ENCODE data around the gene ANKRD13A. TPM values are rescaled to one million over a fixed set of nuclear protein-coding genes. Genes with fewer than 3 reads are reported as not detected.

The ANKRD13A gene
- 10.9 TPM for polyA plus RNA-seq (2012; ENCODE audit: insufficient read depth, insufficient read length, low read depth)

DNA sequence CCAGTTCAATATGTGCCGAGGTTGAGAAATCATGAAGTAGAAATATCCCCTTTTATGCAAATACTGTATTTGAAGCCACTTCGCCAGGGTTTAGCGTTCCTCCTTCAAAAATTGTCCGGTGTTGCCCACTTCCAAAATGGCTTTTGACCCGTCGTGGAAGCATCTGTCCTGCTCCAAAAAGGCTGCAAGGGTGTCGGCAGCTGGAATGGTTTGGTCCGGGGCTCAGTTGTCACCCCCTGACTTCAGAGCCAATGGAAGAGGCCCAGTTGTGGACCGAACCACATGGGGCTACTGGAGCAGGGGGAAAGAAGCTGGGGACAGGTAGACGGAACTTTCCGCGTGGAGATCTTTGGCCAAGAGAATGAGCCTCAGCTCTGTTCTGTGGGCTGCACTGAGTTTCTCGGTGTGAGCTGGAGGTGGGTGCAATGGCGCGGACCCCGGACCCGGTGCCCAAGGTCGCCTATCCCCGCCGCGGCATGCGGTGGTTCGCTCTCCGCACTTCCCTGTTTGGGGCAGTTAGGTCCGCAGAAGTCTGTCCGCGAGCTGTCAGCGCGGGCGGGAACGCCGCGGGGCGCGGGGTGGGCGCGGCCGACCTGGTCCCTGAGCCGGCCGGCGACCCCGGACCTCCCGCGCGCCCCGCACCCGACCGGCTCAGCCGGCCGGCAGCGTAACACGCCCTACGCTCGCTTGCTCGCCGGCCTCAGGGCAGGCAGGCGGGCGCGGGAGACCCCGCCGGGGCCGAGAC, at the start of gene ANKRD13A:
Gene ANKRD13A (plus strand): TSS at position 527 of the 745 bp plus-strand sequence. CDS start 259 bp downstream, outside the sequence.
- no peaks in the 10 kb centered on the region for H3K4me1 ChIP-seq
- DNase-seq = peak; percentile 87
- no peaks in the 10 kb centered on the region for H3K36me3 ChIP-seq
- no peaks in the 10 kb centered on the region for H3K9me3 ChIP-seq
- H3K27me3 ChIP-seq = no peaks in the 10 kb centered on the region
- peak within 1 kb of the TSS; percentile 55 for H3K4me3 ChIP-seq (ENCODE audit: low read depth, low read length)
- TF ChIP-seq, protein P1, sequence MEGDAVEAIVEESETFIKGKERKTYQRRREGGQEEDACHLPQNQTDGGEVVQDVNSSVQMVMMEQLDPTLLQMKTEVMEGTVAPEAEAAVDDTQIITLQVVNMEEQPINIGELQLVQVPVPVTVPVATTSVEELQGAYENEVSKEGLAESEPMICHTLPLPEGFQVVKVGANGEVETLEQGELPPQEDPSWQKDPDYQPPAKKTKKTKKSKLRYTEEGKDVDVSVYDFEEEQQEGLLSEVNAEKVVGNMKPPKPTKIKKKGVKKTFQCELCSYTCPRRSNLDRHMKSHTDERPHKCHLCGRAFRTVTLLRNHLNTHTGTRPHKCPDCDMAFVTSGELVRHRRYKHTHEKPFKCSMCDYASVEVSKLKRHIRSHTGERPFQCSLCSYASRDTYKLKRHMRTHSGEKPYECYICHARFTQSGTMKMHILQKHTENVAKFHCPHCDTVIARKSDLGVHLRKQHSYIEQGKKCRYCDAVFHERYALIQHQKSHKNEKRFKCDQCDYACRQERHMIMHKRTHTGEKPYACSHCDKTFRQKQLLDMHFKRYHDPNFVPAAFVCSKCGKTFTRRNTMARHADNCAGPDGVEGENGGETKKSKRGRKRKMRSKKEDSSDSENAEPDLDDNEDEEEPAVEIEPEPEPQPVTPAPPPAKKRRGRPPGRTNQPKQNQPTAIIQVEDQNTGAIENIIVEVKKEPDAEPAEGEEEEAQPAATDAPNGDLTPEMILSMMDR (IDR thresholded peaks at IDR 0.05; ENCODE audit: low read depth, low read length) = no peak

DNA sequence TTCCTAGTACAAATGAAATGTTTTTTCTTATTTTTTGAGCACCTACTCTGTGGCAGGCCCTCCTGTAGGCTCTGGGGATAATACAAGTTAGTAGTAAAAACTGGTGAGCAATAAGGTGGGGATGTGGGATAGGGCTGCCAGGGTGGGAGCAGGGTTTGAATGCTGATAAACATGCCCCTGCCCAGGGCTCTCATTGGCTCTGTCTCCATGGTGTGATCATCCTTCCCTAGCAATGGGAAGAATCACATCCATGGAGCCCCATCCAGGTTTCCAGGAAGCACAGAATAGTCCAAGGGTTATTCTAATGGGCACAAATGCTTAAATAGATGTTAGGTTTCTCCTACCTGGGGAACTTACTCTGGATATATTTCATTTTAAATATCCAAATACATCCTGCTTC, 48.6 kb upstream of the ANKRD13A start:
- 0 out of 2 replicates have a peak, but pooled peaks cover 2% of the 10 kb centered on the region for H3K4me1 ChIP-seq
- H3K9me3 ChIP-seq = no peaks in the 10 kb centered on the region
- no peak for DNase-seq
- H3K27me3 ChIP-seq = no peaks in the 10 kb centered on the region
- H3K36me3 ChIP-seq = peaks cover 25% of the 10 kb centered on the region
- TF ChIP-seq, protein P1 (IDR thresholded peaks at IDR 0.05; ENCODE audit: low read depth, low read length) = no peak
- no peak overlapping the region for H3K4me3 ChIP-seq (ENCODE audit: low read depth, low read length)

DNA sequence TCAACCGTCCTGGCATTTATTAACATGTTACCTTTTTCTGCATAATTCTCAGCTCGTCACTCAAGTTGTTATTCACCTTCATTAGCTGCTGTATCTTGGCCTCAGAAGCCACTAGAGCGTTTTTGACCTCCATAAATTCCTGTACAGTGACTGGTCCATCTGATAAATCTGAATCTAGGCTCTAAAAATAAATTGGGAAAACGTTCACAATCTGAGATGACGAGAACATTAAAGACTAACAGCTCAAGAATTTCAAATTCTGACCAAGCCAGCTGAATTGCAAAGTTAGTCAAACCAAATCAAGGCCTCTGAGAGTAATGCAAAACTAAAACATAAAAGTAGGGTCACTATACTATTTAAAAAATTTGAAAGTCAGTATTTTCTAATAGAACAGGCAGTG, 48.1 kb upstream of the ANKRD13A start:
- Histone ChIP-seq H3K4me1 (0 out of 2 replicates have a peak, but pooled peaks cover 2% of the 10 kb centered on the region), H3K27me3 (no peaks in the 10 kb centered on the region), H3K36me3 (peaks cover 25% of the 10 kb centered on the region), H3K9me3 (no peaks in the 10 kb centered on the region), H3K4me3 (ENCODE audit: low read depth, low read length) (no peak overlapping the region)
- DNase-seq = no peak
- TF ChIP-seq, protein P1 (IDR thresholded peaks at IDR 0.05; ENCODE audit: low read depth, low read length) = no peak

DNA sequence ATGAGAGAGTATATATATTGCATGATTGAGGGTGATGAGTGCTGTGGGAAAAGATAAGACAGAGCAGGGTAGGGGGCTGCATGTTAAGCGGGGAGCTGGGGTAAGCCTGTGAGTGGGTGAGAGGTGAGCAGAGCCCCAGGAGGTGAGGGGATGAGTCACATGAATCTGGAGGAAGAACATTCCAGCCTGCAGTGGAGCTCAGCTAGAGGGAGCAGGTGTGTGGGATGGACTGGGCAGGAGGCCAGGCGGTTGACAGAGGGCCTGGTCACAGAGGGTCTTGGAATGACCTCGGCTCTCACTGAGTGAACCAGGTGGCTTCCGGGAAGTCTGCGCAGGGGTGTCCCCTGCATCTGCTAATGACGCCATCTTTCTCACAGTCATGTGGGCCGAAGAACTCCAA, 47.5 kb upstream of the ANKRD13A start:
- no peak overlapping the region for H3K4me3 ChIP-seq (ENCODE audit: low read depth, low read length)
- H3K36me3 ChIP-seq = peaks cover 25% of the 10 kb centered on the region
- H3K27me3 ChIP-seq = no peaks in the 10 kb centered on the region
- TF ChIP-seq, protein P1 (IDR thresholded peaks at IDR 0.05; ENCODE audit: low read depth, low read length) = no peak
- H3K9me3 ChIP-seq = no peaks in the 10 kb centered on the region
- H3K4me1 ChIP-seq = 0 out of 2 replicates have a peak, but pooled peaks cover 2% of the 10 kb centered on the region
- peak; percentile 22 for DNase-seq

DNA sequence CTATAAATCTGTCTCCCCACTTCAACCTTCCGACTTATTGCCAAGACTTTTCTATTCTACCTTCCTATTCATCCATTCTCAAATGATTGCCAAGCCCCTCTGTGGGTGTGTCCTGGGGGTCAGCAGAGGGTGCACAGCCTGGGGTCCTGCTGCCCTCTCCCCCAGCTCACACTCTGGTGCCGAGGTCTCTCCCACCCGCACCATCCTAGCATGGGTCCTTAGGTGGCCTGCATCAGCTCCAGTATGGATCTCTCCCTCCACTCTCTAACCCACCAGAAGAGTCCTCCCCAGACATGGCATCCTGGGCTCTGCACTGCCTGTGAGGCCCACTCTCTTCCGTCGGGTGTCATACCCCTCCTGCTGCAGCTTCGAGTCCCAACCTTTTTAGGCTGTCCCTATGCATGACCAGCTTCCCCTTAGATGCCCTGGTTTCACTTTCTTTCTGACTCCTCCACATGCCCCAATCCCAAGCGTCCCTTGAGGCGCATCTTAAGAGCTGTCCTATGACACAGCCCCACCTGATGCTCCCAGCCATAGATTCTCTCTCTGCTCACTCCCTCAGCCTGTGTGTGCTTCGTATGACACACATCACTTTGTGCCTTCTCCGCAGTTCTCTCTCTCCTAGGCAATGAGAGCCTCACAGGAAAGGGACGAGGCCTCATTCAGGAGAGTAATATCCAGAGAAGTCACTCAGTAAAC, 46.9 kb upstream of the ANKRD13A start:
- Histone ChIP-seq H3K4me3 (ENCODE audit: low read depth, low read length) (no peak overlapping the region), H3K9me3 (no peaks in the 10 kb centered on the region), H3K27me3 (no peaks in the 10 kb centered on the region), H3K36me3 (peaks cover 21% of the 10 kb centered on the region), H3K4me1 (0 out of 2 replicates have a peak, but pooled peaks cover 2% of the 10 kb centered on the region)
- no peak for DNase-seq
- TF ChIP-seq, protein P1 (IDR thresholded peaks at IDR 0.05; ENCODE audit: low read depth, low read length) = no peak
